ENCODE results near the gene AMHR2.
A peak's percentile ranks its signal among the peaks of the same experiment; 100 is the strongest.

AMHR2 gene

DNA sequence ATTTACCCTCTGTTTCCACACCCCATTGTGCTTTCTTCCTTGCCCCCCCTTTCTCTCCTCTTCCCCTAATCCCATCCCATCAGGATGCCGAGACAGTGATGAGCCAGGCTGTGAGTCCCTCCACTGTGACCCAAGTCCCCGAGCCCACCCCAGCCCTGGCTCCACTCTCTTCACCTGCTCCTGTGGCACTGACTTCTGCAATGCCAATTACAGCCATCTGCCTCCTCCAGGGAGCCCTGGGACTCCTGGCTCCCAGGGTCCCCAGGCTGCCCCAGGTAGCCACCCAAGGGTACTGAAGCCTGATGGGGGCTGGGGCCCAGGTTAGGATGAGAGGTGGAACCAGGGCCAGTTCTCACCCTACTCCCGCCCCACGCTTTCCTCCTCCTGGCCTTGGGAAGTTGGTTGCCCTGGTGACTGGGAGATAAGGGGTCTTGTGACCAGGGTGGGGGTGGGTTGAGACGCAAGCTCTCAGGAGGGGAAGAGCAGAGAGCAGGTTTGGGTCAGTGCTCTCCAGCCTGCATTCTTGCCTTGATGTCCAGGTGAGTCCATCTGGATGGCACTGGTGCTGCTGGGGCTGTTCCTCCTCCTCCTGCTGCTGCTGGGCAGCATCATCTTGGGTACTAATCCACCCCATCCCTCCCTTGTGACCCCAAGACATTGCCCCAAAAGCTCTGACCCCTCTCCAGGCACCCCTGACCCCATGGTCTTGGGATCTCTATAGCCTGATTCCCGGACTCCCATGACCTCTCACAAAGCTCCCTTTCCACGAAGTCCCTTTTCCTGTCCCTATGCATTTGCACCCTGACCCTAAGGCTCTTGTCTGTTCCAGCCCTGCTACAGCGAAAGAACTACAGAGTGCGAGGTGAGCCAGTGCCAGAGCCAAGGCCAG, 1.2 kb downstream of the AMHR2 start:
- H3K4me3 ChIP-seq (ENCODE audit: low read depth, low read length), result no peak overlapping the region
- CTCF ChIA-PET, result interaction anchor here (0.6 to 2.0 kb wide), 5 partner anchors 11 to 100 kb away, joined by 3 to 17 read pairs (median 4); no protein-coding TSS in a partner anchor
- H3K4me1 ChIP-seq (ENCODE audit: control insufficient read depth, insufficient read depth, low read length), result peaks cover 12% of the 10 kb centered on the region
- no peaks in the 10 kb centered on the region for H3K36me3 ChIP-seq (ENCODE audit: control insufficient read depth in 2 of 2, insufficient read depth in 1 of 2, low read length in 2 of 2)
- no peaks in the 10 kb centered on the region for H3K9me3 ChIP-seq (ENCODE audit: control insufficient read depth, insufficient read depth, low read depth, low read length)
- peak overlapping the region; percentile 4; the same call in 1 of the 2 replicates for H3K27ac ChIP-seq (ENCODE audit: extremely low read depth, low read depth, low read length)
- POLR2A ChIA-PET, result interaction anchor here (0.7 to 1.3 kb wide), 3 partner anchors 16 to 104 kb away, joined by 3 to 6 read pairs (median 4); partner anchors contain the start of gene TARBP2
- TF ChIP-seq ZNF518A (tag by site-specific recombination; conservative IDR thresholded peaks at IDR 0.05; ENCODE audit: low read depth) (no peak), ZNF561 (tag by site-specific recombination; IDR thresholded peaks at IDR 0.05; ENCODE audit: borderline replicate concordance) (no peak), ZNF341 (tag by site-specific recombination; IDR thresholded peaks at IDR 0.05; ENCODE audit: low read depth) (0 out of 2 replicates have a peak, but pooled peaks have one; percentile 20), ZBTB48 (tag by site-specific recombination; IDR thresholded peaks at IDR 0.05) (0 out of 2 replicates have a peak, but pooled peaks have one; percentile 29), ZFHX2 (tag by site-specific recombination; conservative IDR thresholded peaks at IDR 0.05) (peak; percentile 26; the same call in 1 of the 2 replicates), EGR2 (tag by site-specific recombination; IDR thresholded peaks at IDR 0.05; ENCODE audit: low read depth) (peak; percentile 37; the same call in 1 of the 2 replicates)
- TF ChIP-seq, protein P1, sequence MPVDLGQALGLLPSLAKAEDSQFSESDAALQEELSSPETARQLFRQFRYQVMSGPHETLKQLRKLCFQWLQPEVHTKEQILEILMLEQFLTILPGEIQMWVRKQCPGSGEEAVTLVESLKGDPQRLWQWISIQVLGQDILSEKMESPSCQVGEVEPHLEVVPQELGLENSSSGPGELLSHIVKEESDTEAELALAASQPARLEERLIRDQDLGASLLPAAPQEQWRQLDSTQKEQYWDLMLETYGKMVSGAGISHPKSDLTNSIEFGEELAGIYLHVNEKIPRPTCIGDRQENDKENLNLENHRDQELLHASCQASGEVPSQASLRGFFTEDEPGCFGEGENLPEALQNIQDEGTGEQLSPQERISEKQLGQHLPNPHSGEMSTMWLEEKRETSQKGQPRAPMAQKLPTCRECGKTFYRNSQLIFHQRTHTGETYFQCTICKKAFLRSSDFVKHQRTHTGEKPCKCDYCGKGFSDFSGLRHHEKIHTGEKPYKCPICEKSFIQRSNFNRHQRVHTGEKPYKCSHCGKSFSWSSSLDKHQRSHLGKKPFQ (tag by site-specific recombination; IDR thresholded peaks at IDR 0.05), result peak; percentile 84

GRCh38 chr12:53425515-53426150, 2.0 kb downstream of the AMHR2 start:
- Histone ChIP-seq H3K4me3 (ENCODE audit: low read depth, low read length) (no peak overlapping the region), H3K9me3 (ENCODE audit: control insufficient read depth, insufficient read depth, low read depth, low read length) (no peaks in the 10 kb centered on the region), H3K4me1 (ENCODE audit: control insufficient read depth, insufficient read depth, low read length) (peaks cover 12% of the 10 kb centered on the region), H3K27ac (ENCODE audit: extremely low read depth, low read depth, low read length) (peak overlapping the region; percentile 4; the same call in 1 of the 2 replicates), H3K36me3 (ENCODE audit: control insufficient read depth in 2 of 2, insufficient read depth in 1 of 2, low read length in 2 of 2) (no peaks in the 10 kb centered on the region)
- CTCF ChIA-PET, result interaction anchor here (0.6 to 2.0 kb wide), 8 partner anchors 12 to 124 kb away, joined by 3 to 17 read pairs (median 4); no protein-coding TSS in a partner anchor
- POLR2A ChIA-PET, result interaction anchor here (0.7 to 1.3 kb wide), 3 partner anchors 15 to 105 kb away, joined by 3 to 6 read pairs (median 4); partner anchors contain the start of gene TARBP2
- no peak for TF ChIP-seq ZNF311 (tag by site-specific recombination; IDR thresholded peaks at IDR 0.05; ENCODE audit: borderline replicate concordance)
- TF ChIP-seq ZNF394 (tag by site-specific recombination; IDR thresholded peaks at IDR 0.05; ENCODE audit: borderline replicate concordance), result peak; percentile 20; the same call in 1 of the 2 replicates
- no peak for TF ChIP-seq ZNF654 (tag by site-specific recombination; IDR thresholded peaks at IDR 0.05; ENCODE audit: low read depth)
- TF ChIP-seq, protein P2, sequence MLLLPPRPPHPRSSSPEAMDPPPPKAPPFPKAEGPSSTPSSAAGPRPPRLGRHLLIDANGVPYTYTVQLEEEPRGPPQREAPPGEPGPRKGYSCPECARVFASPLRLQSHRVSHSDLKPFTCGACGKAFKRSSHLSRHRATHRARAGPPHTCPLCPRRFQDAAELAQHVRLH (tag by site-specific recombination; IDR thresholded peaks at IDR 0.05), result no peak
- no peak for TF ChIP-seq SP3 (tag by site-specific recombination; IDR thresholded peaks at IDR 0.05)
- no peak for TF ChIP-seq ZNF658 (tag by site-specific recombination; IDR thresholded peaks at IDR 0.05)
- no peak for TF ChIP-seq ZNF610 (tag by site-specific recombination; IDR thresholded peaks at IDR 0.05; ENCODE audit: borderline replicate concordance)
- TF ChIP-seq KLF7 (tag by site-specific recombination; IDR thresholded peaks at IDR 0.05; ENCODE audit: borderline replicate concordance), result no peak
- TF ChIP-seq ZNF174 (tag by site-specific recombination; IDR thresholded peaks at IDR 0.05), result no peak
- TF ChIP-seq, protein P3, sequence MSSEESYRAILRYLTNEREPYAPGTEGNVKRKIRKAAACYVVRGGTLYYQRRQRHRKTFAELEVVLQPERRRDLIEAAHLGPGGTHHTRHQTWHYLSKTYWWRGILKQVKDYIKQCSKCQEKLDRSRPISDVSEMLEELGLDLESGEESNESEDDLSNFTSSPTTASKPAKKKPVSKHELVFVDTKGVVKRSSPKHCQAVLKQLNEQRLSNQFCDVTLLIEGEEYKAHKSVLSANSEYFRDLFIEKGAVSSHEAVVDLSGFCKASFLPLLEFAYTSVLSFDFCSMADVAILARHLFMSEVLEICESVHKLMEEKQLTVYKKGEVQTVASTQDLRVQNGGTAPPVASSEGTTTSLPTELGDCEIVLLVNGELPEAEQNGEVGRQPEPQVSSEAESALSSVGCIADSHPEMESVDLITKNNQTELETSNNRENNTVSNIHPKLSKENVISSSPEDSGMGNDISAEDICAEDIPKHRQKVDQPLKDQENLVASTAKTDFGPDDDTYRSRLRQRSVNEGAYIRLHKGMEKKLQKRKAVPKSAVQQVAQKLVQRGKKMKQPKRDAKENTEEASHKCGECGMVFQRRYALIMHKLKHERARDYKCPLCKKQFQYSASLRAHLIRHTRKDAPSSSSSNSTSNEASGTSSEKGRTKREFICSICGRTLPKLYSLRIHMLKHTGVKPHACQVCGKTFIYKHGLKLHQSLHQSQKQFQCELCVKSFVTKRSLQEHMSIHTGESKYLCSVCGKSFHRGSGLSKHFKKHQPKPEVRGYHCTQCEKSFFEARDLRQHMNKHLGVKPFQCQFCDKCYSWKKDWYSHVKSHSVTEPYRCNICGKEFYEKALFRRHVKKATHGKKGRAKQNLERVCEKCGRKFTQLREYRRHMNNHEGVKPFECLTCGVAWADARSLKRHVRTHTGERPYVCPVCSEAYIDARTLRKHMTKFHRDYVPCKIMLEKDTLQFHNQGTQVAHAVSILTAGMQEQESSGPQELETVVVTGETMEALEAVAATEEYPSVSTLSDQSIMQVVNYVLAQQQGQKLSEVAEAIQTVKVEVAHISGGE (tag by site-specific recombination; conservative IDR thresholded peaks at IDR 0.05; ENCODE audit: low read depth), result no peak

Measured in HEK293 (cell line).